Stimulated activated CD4-positive, alpha-beta T cell treated with anti-CD3 and anti-CD28 coated beads, Interleukin-1b, Interleukin-23, amount 100 ng/mL, for 24 hours (primary cell): ENCODE data around the gene PRKAG2.
"Not testable (repeated sequence)": the region's sequence is repeated elsewhere in the genome, so short reads cannot be mapped to it uniquely, and the experiment has no call there.

Source experiments
- DNase-seq, 4 experiments: peaks; one replicate each; pipeline ENCODE4 v3.0.0-alpha.2; 2020; ENCODE audit warnings: low read depth in 4 of 4, low spot score in 1 of 4

PRKAG2 gene

DNA sequence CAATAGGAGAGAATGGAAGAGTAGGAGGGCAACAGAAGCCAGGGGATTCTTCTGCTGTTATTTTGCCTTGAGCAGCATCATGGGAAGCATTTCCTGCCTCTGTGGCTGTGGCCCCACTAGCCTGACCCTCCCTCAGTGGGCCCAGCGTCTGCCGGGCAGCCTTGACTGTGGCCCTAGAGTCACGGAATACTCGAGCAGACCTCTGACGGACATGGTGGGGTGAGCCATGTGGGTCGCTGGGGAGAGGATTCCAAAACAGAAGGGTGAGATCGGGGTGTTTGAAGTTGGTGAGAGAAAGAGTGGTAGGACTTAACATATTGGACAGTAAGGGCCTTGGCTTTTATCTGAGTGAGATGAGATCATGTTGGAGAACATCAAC is 8.3 kb upstream of the PRKAG2 start:
- DNase-seq, result no peak

DNA sequence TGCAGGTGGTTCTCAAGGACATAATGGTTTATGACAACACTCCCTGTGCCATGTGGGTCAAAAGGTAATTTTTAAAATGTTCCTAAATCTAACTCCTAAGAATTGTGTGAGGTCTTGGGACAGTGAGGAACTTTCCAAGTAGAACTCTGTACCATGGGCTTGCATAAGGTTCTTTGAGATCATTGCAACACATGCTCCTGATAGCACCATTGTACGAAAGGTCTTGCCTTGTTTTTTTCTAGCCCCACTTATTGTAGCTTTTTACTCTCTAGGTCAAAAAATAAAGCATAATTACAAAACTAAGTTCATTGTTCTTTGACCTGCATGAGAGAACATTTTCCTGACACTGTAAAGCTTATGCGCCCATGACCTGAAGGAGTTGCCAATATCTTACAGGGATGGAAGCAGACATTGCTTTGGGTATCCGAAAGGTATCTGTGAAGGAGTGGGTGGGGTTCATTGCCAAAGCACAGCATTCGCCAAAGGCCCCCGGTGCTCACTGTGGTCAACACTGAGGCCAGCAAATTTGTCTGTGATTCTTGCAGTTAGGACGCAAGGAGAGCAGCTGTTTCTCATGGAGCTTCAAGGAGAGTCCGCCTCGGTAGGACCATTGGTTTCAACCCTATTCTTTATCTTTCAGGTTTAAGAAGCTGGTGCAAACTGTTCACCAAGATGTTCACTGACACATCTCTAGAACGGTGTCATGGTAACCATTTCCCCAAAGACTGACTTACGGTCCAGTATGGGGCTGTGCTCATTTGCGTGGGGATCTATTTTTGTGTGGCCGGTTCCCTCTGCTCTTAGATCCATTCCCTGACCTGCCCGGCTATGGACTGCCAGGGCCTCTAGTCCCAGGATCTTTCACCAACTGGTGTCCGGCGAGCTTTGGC is 7.6 kb upstream of the PRKAG2 start:
- DNase-seq, result no peak

- DNase-seq, result no peak
Measured at GRCh38 chr7:151883857-151884256, 6.9 kb upstream of the PRKAG2 start.

DNA sequence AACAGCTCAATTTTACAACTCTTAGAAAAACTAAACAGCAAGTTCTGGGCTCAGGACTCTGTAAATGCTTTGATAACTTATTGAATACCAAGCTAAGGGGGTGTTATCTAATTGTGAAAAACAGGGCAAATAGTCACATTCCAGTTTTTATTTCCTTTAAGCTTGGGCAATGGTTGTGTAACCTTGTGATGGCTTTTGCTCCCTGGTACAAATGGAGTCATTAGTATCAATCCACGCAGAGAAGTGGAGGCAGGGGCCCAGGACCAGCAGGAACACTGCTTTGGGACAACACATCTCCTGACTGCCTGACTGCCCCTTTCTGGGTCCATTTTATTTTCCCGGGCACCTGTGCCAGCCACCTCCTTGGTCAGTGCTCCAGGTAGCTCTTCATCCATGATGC is 5.8 kb upstream of the PRKAG2 start:
- no peak for DNase-seq

DNA sequence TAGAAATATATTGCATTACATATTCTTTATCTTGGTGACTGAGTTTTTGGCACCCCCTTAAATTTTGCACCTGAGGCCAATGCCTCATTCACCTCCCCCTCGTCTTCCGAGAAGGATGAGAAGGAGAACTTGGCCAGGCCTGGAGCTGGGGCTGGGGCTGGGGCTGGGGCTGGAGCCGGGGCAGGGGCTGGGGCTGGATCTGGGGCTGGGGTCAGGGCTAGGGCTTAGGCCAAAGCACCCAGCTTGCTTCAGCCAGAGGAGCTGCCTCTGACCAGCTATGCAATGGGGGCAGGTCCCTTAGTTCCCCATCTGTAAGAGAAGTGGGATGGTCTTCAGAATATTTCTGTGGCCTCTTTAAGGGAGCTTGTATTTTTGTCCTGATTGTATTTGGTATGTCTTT is 3.8 kb upstream of the PRKAG2 start:
- DNase-seq, result no peak

- DNase-seq, result peak in 1 of 4 experiments; percentile 1
Measured at GRCh38 chr7:151877911-151878835, 1.3 kb upstream of the PRKAG2 start.

DNA sequence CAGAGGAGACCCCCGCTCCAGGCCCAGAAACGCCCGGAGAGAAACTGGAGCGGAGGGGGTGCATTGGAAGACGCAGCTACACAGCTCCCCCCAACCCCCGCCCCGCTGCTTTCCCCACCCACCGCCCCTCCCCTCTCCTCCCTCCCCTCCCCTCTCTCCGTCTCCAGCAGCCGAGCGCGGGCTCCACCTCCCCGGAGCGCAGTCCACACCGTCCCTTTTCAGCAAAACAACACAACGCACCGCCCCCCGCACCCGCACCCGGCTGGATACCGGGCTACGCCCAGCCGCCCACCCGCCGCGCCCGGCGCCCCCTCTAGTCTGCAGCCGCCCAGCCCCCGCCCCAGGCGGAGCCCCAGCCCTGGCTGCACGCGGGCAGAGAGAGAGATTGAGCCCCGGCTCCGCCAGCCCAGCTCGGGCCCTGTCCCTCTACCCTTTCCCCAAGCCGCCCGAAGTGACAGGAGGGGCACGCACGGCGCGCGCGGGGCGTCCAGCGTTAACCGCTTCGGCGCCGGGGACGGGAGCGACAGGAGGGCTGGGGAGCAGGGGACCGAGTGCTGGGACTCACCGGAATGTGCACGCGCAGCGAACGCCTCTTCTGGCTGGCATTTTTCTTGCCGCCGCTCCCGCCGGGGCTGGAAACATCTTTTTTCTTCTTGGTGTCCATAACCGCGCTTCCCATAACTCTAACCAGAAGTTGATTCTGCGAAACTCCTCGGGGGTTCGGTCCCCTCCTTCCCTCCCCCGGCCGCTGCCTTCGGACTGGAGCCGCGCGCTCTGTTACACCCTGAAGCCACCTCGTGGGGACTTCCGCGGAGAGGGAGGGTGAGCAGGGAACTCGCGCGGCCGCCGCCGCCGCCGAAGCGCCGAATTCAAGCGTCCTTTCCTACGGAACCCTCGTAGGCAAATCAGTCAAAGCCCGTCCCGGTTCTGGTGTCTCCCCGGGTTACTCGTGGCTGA is 695 bp downstream of the PRKAG2 start:
- peak; percentile 29 to 66 (median 60) for DNase-seq

DNA sequence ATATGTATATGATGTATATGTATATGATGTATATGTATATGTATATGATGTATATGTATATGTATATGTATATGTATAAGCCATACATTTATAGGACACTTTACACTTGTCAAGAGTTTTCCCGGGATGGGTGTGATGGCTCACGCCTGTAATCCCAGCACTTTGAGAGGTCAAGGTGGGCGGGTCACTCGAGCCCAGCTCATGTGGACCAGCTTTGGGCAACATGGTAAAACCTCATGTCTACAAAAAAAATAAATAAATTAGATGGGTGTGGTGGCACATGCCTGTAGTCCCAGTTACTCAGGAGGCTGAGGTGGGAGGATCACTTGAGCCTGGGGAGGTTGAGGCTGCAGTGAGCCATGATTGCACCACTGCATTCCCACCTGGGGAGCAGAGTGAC is 2.4 kb downstream of the PRKAG2 start:
- DNase-seq, result not testable (repeated sequence)

DNA sequence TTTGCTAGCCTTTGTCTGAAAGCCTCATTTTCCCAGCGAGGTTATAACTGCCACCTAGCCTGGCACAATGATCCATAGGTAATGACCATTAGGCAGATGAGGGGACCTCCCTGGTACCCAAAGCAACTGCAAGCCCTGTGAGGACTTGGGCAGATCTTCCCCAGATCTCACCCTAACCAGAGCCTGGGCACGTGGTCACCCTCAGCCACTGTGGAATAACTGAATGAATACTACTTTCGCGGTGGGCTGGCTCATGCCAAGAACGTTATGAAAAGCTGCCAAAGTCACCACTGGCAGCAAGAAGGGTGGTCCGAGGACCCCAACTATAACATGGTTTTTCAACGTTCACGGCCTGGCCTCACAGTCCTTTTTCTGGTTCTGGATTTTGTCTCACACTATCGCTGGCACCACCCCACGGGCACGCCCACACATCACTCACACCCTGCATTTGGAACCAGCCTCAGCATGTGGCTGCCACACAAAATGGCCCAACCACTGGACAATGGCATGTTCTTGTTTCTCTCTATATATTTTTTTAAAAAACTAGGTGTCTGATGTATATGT is 3.4 kb downstream of the PRKAG2 start:
- DNase-seq, result no peak

DNA sequence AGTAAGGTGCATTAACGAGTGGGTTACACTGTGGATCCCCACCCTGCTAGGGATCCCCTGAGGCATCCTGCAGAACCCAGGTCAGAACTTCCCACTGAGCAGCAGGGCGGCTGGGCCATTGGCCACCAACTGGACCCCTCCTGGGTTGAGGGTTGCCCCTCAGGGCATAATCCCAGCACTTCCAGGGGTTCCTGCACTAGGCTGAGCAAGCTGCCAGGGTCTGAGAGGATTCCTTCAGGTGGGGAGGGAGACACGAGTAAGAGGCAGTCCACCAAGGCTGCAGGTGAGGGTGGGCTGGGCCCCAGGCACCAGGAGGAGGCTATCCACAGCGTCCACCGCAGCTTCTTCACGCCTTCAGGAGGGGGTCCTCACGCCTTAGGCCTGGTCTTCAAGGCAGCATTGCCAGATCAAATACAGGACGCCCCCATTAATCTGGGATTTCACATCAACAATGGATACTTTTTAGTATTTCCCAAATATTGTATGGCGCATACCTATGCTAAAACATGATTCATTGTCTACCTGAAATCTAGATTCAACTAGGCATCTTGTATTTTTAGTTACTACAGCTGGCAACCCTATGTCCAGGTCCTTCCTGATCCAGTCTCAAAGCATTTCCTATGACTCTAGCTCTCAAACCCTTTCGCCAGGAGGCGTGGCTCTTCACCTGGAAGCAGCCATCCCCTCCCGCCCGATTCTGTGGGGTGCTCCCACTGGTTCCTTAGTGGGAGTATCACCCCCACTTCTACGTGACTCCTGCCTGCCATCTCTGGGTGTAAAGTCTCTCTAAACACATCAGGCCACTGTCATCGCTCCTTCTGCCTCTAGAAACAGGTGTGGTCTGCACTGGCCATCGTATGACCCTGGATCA is 4.1 kb downstream of the PRKAG2 start:
- no peak for DNase-seq

DNA sequence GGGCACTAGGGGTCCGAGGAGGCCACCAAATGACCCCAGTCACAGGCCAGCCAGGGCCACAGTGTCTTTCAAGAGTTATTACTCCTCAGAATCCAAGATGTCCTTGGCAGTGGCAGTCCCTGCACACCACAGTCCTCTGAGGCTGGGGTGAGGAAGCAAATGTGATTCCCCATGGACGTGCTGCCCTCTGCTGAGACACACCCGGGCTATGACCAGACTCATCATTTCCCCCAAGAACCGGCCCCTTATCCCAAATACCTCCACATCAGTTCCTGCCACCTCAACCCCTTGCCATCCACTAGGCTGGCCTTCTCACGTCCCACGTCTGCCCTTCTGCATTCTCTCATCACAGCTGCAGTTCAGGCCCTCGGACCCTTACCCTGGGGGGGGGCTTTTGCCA is 5.0 kb downstream of the PRKAG2 start:
- DNase-seq, result no peak

DNA sequence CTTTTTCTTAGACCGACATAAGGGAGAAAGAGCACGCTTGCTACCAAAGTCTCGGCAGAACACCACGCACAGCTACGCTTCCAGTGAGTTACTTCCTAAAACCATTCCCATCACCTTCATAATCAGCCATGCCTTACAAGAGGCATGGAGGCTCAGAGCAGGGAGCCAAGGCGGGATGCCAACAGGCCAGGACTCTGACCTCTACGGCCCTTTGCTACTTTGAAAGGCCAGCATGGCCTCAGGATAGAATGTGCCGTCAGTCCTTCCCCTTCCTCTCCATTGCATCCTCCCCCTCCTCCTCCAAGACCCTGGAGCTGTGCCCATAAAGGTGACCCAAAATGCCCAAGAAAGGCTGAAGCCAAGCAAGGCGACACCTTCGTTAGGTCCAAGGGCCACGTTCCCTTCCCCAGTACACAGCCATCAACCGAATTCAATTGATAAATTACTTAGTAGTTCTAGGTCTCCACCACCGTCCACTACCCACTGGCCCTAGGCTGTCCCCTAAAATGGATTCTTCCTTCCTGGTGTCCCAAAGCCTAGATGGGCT is 5.7 kb downstream of the PRKAG2 start:
- DNase-seq, result no peak

DNA sequence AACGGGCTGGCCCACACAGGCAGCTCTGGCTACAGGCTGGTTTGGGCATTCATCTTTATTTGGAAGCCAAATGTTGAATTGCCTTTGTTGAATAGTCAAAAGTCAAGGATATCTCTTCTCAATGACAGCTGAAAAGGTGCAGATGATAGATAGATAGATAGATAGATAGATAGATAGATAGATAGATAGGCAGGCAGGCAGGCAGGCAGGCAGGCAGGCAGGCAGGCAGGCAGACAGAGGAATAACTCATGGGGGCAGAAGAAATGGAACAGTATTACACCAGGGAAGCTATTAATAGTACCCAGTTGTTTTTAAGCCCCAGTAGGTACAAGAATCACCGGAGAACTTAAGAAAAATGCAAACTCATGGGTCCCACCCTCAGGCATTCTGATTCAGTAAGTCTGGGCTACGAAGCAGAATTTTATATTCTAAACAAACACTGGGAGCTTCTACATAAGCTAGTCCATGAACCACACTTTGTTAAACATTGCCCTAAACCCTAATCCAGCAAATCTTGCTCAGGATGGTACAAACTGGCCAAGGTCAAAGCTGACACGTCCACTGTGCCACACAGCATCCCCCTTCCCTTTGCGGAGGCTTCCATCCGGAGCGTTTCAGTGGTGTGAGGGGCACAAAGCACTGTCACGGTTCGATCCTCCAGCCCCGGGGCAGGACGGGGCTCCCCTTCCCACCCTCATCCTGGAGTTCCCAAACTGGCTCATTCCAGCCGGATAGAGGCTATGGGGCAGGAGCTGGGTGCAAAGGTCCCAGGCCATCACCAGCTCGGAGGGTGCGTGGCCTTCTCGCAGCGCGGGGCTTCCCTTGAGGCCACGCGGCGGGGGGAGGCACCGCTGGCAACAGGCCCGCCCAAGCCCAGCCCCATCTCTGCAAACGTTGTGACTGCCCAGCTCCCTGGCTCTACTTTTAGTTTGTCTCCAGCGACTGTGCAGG is 6.7 kb downstream of the PRKAG2 start:
- DNase-seq, result no peak

DNA sequence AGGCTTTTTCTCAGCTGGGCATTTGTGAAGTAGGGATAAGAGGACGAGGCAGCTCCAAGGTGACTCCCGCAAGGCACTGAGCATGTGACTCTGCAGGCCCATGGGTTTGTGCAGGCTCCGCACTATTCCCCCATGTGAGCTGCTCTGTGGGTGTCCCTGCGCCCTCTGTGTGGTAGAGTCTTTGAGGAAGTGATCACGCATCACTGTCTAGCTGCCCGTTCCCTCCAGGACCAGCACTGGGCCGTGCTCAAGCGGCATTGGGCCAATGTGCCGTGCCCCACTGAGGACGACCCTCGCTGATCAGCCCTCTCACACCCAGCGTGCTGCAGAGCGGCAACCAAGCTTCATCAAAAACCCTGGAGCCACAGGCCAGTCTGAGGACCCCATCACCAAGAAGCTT is 7.5 kb downstream of the PRKAG2 start:
- no peak for DNase-seq

- no peak for DNase-seq
Measured at GRCh38 chr7:151869109-151869428, 7.8 kb downstream of the PRKAG2 start.

DNA sequence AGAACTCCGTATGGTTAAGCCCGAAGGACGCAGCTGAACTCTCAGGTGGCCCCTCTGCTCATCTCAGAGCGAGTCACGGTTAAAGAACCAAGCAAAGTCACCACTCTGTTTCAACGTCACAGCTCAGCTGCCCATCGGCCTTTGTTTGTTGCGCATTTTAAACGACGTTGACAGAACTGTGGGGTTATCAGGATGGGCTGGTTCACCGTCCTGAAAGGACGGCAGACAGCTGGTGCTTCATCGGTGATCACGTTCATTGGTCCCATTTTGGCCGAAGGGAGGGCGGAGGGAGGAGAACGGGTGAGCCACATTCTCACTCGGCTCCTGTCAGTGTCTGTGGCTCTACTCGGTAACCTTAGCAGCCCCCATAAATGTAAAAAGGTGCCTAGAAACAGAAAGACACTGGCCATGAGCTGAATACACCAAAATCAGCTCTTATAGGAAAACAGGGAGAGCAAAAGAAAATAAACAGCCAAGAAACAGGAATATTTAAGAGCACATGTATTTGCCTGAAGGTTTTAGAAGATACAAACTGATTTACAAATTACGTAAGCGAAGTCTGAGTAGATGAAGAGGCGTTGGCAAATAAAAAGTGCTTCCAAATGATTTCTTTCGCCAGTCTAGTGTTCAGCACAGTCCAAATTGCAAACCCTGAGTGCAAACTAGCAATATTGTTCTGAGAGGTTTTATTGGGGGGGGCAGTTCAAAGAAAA is 8.4 kb downstream of the PRKAG2 start:
- no peak for DNase-seq

DNA sequence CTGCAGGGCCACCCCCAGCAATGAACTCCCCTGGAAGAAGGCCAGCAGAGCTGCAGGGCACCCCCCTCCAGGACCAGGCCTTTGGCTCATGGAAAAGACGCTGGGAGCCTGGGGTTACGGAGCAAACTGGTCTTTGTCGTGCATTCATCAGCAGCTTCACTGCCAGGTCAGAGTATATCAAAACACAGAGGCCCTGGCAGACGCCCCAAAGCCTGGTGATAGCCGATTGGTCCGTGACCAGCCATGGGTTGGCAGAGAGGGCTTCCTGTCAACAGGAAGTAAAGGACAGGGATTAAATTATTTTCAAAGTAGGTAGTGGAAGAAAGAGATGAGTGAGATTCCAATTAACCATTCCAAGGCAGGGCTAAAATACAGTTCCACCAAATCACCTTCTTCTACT is 9.0 kb downstream of the PRKAG2 start:
- DNase-seq, result no peak
